T-helper 2 cell (primary cell): ENCODE measurements around the gene FAM20B.
"Not testable (repeated sequence)": the region's sequence is repeated elsewhere in the genome, so short reads cannot be mapped to it uniquely, and the experiment has no call there.

Experiments used
- DNase-seq, 5 experiments: peaks; one replicate each; pipeline versions ENCODE4 v3.0.0 to v3.0.0-alpha.2; 2012 to 2022

FAM20B gene

GRCh38 chr1:179025975-179026812, 500 bp downstream of the FAM20B start:
- peak; percentile 43 to 86 (median 64) for DNase-seq

GRCh38 chr1:179026813-179027669, 1.3 kb downstream of the FAM20B start:
- DNase-seq: no peak

- DNase-seq: peak in 1 of 5 experiments; percentile 60
Observed at GRCh38 chr1:179029321-179029759, 3.6 kb downstream of the FAM20B start.

GRCh38 chr1:179030130-179030529, 4.4 kb downstream of the FAM20B start:
- DNase-seq: no peak

- no peak for DNase-seq
Observed at GRCh38 chr1:179030683-179031082, 5.0 kb downstream of the FAM20B start.

- no peak for DNase-seq
Observed at GRCh38 chr1:179031284-179031683, 5.6 kb downstream of the FAM20B start.

GRCh38 chr1:179031855-179032513, 6.3 kb downstream of the FAM20B start:
- DNase-seq: no peak

- DNase-seq: peak in 1 of 5 experiments; percentile 92
Observed at GRCh38 chr1:179034720-179035119, 9.0 kb downstream of the FAM20B start.

GRCh38 chr1:179036844-179037465, 11.3 kb downstream of the FAM20B start:
- peak in 1 of 5 experiments; percentile 93 for DNase-seq

GRCh38 chr1:179038528-179039281, 13.0 kb downstream of the FAM20B start:
- peak in 1 of 5 experiments; percentile 84 for DNase-seq

- not testable (repeated sequence) for DNase-seq
Observed at GRCh38 chr1:179039502-179040174, 13.9 kb downstream of the FAM20B start.

- not testable (repeated sequence) for DNase-seq
Observed at GRCh38 chr1:179040175-179040551, 14.5 kb downstream of the FAM20B start.

- DNase-seq: no peak
Observed at GRCh38 chr1:179042087-179042486, 16.4 kb downstream of the FAM20B start.

GRCh38 chr1:179042700-179043099, 17.0 kb downstream of the FAM20B start:
- no peak for DNase-seq

- DNase-seq: no peak
Observed at GRCh38 chr1:179043266-179043665, 17.6 kb downstream of the FAM20B start.

GRCh38 chr1:179043907-179044306, 18.2 kb downstream of the FAM20B start:
- no peak for DNase-seq

GRCh38 chr1:179046808-179047635, 21.3 kb downstream of the FAM20B start:
- no peak for DNase-seq

- DNase-seq: no peak
Observed at GRCh38 chr1:179047636-179047997, 21.9 kb downstream of the FAM20B start.

GRCh38 chr1:179048339-179049124, 22.8 kb downstream of the FAM20B start:
- DNase-seq: no peak
